ENCODE data around the gene ARMC6.

DNA sequence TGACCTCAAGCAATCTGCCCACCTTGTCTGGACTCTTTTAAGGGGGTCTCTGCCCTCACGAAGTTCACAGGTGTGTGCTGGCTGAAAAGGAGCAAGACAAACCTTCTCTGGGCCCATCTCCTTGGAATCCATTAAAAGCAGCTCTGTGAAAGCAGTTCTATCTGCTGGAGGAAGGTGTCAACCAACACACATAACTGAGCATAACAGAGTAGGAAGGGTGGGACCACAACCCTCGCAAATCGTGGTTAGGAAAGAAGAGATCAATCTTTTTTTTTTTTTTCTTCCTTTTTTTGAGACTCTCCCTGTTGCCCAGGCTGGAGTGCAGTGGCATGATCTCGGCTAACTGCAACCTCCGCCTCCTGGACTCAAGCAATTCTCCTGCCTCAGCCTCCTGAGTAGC lies 1.5 kb upstream of the ARMC6 start:
- TF ChIP-seq POLR2A (IDR thresholded peaks at IDR 0.05) (no peak), CTCF (IDR thresholded peaks at IDR 0.05) (no peak)
